ENCODE results near the gene DCTPP1. TPM values are rescaled to one million over a fixed set of nuclear protein-coding genes. Genes with fewer than 3 reads are reported as not detected.

DCTPP1 gene
- total RNA-seq, 1 donor: 13.8 TPM

DNA sequence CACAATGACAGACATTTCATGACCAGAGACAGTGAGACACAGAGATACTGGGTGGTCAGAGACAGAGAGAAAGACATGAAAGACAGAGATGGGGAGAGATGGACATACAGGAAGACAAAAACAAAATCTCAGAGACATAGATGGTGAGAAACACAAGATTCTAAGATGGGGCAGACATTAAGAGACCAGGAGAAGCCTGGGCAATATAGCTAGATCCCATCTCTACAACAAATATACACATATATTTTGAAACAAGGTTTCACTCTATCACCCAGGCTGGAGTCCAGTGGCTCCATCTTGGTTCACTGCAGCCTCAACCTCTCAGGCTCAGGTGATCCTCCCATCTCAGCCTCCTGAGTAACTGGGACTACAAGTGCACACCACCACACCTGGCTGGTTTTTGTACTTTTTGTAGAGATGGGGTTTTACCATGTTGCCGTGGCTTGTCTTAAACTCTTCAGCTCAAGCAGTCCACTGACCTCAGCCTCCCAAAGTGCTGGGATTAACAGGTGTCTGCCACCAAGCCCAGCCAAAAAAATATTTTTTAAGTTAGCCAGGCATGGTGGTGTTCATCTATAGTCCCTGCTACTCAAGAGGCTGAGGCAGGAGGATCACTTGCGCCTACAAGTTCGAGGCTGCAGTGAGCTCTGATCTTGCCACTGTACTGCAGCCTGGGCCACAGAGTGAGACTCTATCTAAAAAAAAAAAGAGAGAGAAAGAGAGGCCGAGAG lies 49.6 kb downstream of the DCTPP1 start:
- Histone ChIP-seq H3K4me1 (ENCODE audit: insufficient read depth, low read length) (peaks cover 14% of the 10 kb centered on the region), H3K36me3 (ENCODE audit: insufficient read depth, low read length) (no peaks in the 10 kb centered on the region), H3K4me3 (ENCODE audit: insufficient read depth, low read length) (no peak overlapping the region), H3K27ac (ENCODE audit: low read depth, low read length) (no peak overlapping the region), H3K79me2 (ENCODE audit: insufficient read depth, low read length) (peaks cover 4% of the 10 kb centered on the region), H3K4me2 (ENCODE audit: insufficient read depth, low read length) (no peak overlapping the region), H2AFZ (ENCODE audit: low read length) (no peak overlapping the region), H3K27me3 (ENCODE audit: insufficient read depth, low read length) (no peaks in the 10 kb centered on the region), H4K20me1 (ENCODE audit: insufficient read depth, low read length) (peaks cover 8% of the 10 kb centered on the region), H3K9me3 (ENCODE audit: low read depth, low read length) (no peaks in the 10 kb centered on the region)
- DNase-seq (ENCODE audit: insufficient read length, low spot score, missing footprints): peak; percentile 19
- TF ChIP-seq, protein P1, sequence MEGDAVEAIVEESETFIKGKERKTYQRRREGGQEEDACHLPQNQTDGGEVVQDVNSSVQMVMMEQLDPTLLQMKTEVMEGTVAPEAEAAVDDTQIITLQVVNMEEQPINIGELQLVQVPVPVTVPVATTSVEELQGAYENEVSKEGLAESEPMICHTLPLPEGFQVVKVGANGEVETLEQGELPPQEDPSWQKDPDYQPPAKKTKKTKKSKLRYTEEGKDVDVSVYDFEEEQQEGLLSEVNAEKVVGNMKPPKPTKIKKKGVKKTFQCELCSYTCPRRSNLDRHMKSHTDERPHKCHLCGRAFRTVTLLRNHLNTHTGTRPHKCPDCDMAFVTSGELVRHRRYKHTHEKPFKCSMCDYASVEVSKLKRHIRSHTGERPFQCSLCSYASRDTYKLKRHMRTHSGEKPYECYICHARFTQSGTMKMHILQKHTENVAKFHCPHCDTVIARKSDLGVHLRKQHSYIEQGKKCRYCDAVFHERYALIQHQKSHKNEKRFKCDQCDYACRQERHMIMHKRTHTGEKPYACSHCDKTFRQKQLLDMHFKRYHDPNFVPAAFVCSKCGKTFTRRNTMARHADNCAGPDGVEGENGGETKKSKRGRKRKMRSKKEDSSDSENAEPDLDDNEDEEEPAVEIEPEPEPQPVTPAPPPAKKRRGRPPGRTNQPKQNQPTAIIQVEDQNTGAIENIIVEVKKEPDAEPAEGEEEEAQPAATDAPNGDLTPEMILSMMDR (IDR thresholded peaks at IDR 0.05; ENCODE audit: extremely low read depth, low read depth, low read length): no peak

DNA sequence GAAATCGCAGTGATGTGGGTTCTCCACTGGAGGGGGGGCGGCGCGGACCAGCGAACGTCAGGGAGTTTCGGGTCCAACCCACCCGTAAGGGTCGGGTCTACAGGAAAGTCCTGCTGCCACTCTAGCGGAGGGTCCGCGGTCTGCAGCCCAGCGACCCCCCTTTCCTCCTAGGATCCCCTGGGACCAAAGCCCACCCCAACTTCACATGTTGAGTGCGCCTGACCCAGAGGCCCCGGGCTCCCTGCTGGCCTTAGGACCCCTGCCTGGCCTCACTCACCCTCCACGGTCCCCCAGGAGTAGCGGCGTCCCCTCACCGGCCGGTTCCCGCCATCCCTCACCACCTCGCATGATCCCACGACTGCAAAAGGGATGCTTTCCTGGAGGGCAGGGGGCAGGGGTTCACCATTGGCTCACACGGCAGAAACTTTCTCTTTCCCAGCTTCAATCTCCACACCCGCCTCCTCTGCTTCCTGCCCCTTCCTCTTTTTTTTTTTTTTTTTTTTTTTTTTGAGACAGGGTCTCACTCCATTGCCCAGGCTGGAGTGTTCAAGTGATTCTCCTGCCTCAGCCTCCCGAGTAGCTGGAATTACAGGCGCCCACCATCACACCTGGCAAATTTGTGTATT lies 50.6 kb downstream of the DCTPP1 start:
- Histone ChIP-seq H3K27ac (ENCODE audit: low read depth, low read length) (no peak overlapping the region), H2AFZ (ENCODE audit: low read length) (peak overlapping the region; percentile 50), H3K36me3 (ENCODE audit: insufficient read depth, low read length) (no peaks in the 10 kb centered on the region), H3K27me3 (ENCODE audit: insufficient read depth, low read length) (no peaks in the 10 kb centered on the region), H3K9me3 (ENCODE audit: low read depth, low read length) (no peaks in the 10 kb centered on the region), H3K4me1 (ENCODE audit: insufficient read depth, low read length) (peaks cover 14% of the 10 kb centered on the region), H3K4me2 (ENCODE audit: insufficient read depth, low read length) (peak overlapping the region; percentile 95), H3K79me2 (ENCODE audit: insufficient read depth, low read length) (peaks cover 4% of the 10 kb centered on the region), H3K4me3 (ENCODE audit: insufficient read depth, low read length) (peak overlapping the region; percentile 88), H4K20me1 (ENCODE audit: insufficient read depth, low read length) (peaks cover 8% of the 10 kb centered on the region)
- TF ChIP-seq, protein P1 (IDR thresholded peaks at IDR 0.05; ENCODE audit: extremely low read depth, low read depth, low read length): no peak
- DNase-seq (ENCODE audit: insufficient read length, low spot score, missing footprints): peak; percentile 19

DNA sequence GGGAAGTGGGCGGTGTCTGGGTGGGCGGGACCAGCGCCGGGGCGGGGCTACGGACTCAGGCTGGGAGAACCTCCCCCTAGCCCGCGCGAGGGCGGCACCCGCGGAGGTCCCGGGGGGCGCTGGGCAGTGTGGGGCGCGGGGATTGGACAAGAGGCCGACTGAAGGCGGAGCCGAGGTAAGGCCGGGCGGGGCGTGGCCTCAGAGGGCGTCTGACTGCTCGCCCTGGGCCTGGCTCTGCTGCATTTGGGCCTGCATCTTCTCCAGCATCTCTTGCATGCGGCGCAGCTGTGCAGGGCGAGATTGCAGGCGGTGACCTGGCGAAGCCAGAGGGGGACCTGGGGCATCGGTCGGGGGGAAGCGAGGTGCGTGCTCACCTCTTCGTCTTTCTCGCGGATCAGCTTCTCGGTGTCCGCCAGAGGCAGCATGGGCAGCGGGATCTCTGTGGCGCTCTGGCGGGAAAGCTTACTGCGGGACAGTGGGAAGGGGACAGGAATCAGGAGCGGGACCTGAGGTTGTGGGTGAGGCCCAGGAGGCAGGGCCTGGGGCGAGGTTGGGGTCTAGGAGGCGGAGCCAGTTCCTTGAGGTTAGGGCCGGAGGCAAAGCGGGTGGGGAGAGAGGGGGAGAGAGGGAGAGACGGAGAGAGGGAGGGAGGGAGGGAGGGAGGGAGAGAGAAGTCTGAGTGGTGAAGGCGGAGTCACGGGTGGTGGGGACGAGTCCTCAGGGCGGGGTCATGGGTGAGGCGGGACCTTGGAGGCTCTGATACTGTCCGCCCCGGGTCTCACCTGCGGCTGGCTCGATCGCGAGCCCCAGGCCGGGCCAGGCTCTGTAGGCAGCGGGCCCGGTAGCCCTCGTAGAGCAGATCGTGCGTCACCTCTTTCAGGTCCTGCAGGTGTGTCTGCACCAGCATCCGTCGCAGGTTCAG lies 51.3 kb downstream of the DCTPP1 start:
- no peaks in the 10 kb centered on the region for H3K9me3 ChIP-seq (ENCODE audit: low read depth, low read length)
- DNase-seq (ENCODE audit: insufficient read length, low spot score, missing footprints): peak; percentile 100
- H3K4me3 ChIP-seq (ENCODE audit: insufficient read depth, low read length): peak overlapping the region; percentile 88
- H3K79me2 ChIP-seq (ENCODE audit: insufficient read depth, low read length): peaks cover 4% of the 10 kb centered on the region
- H4K20me1 ChIP-seq (ENCODE audit: insufficient read depth, low read length): peaks cover 8% of the 10 kb centered on the region
- peaks cover 14% of the 10 kb centered on the region for H3K4me1 ChIP-seq (ENCODE audit: insufficient read depth, low read length)
- H2AFZ ChIP-seq (ENCODE audit: low read length): peak overlapping the region; percentile 93
- no peaks in the 10 kb centered on the region for H3K27me3 ChIP-seq (ENCODE audit: insufficient read depth, low read length)
- no peaks in the 10 kb centered on the region for H3K36me3 ChIP-seq (ENCODE audit: insufficient read depth, low read length)
- TF ChIP-seq, protein P1 (IDR thresholded peaks at IDR 0.05; ENCODE audit: extremely low read depth, low read depth, low read length): peak; percentile 30
- peak overlapping the region; percentile 95 for H3K4me2 ChIP-seq (ENCODE audit: insufficient read depth, low read length)
- H3K27ac ChIP-seq (ENCODE audit: low read depth, low read length): peak overlapping the region; percentile 91
